Right lobe of liver (tissue), 6 donors: Measurements from ENCODE around the gene TP53I11. TPM values are rescaled to one million over a fixed set of nuclear protein-coding genes. Genes with fewer than 3 reads are reported as not detected.

ENCODE experiments used
- ATAC-seq, 4 donors: fragments of 200-7000 bp; cut with Tn5 transposase; one replicate each; pipeline ENCODE4 v1.9.1; 2020; ENCODE audit warnings: mild to moderate bottlenecking in 4 of 4, moderate library complexity in 4 of 4
- DNase-seq, 3 donors: peaks; one replicate each; pipeline ENCODE4 v3.0.0-alpha.2; 2020
- H3K27ac ChIP-seq, 3 donors: fragments of 200-600 bp; one replicate each; pipeline ENCODE4 v1.8.0; 2022
- H3K27me3 ChIP-seq, 2 donors: fragments of 200-600 bp; one replicate each; pipeline ENCODE4 v1.8.0; 2022
- H3K36me3 ChIP-seq, 4 donors: fragments of 200-600 bp; sonication (generic) in 1 of 4; one replicate each; pipeline versions ENCODE4 v1.5.1 to v1.8.0; 2017 to 2022; ENCODE audit warnings: control low read depth in 1 of 4
- H3K4me1 ChIP-seq, 4 donors: fragments of 200-600 bp; sonication (generic) in 1 of 4; one replicate each; pipeline versions ENCODE4 v1.5.1 to v1.8.0; 2017 to 2022; ENCODE audit warnings: control low read depth in 1 of 4
- H3K4me3 ChIP-seq, 3 donors: fragments of 200-600 bp; one replicate each; pipeline ENCODE4 v1.8.0; 2022
- H3K9me3 ChIP-seq, 4 donors: fragments of 200-600 bp; sonication (generic) in 1 of 4; one replicate each; pipeline versions ENCODE4 v1.5.1 to v1.8.0; 2017 to 2022; ENCODE audit warnings: control low read depth in 1 of 4
- POLR2A ChIP-seq: fragments of 450-650 bp; IDR thresholded peaks from one replicate; pipeline ENCODE4 v1.6.1; 2017; ENCODE audit warnings: antibody characterized with exemption, mild to moderate bottlenecking
- WGBS: methylation state at CpG from one replicate; pipeline ENCODE4 v1.1.6; 2018; ENCODE audit warnings: low coverage, low lambda C conversion rate; ENCODE audit not compliant: insufficient coverage; ENCODE audit errors: missing lambda C conversion rate; 5-methylcytosine and 5-hydroxymethylcytosine counted together
- intact Hi-C, 2 donors: fragments of 100-400 bp; cut with DNase I; formaldehyde crosslinking; loops; one replicate each; pipeline versions ENCODE4 v1.11.2 to v1.14.1; 2022
- total RNA-seq, 6 experiments: library from RNA; depleted of rRNA in 2 of 6; stranded (reverse); fragments of >200 nt in 2 of 6; fragmentation: NEBNext Ultra II Directional in 3 of 6; extraction: Animal tissue kit (Norgen Biotek cat#: 25700) in 3 of 6; gene quantifications; one replicate each; pipeline versions ENCODE4 v1.1.0 to v1.2.4, GENCODE V29; 2016 to 2023
- TF ChIP-seq, protein P1 (sequence below), 4 donors: fragments of 200-600 bp in 3 of 4; fragments of 450-650 bp in 1 of 4; IDR thresholded peaks; one replicate each; pipeline versions ENCODE4 v1.5.1 to v1.8.0; 2016 to 2022; ENCODE audit warnings: antibody characterized with exemption in 4 of 4, mild to moderate bottlenecking in 2 of 4
- donor health status: DM: no; HTN: yes; CAD: no.
- donor health status: DM: no; HTN: no; CAD: no.
- donor health status: DM: no; HTN: no; CAD: no.
- donor health status: DM: no; HTN: yes; CAD: no.
- donor health status: DM: no; HTN: yes; CAD: no.

The TP53I11 gene
- total RNA-seq, 6 experiments from 2014 or later, result 5.7 to 22.1 (median 12.2) TPM

DNA sequence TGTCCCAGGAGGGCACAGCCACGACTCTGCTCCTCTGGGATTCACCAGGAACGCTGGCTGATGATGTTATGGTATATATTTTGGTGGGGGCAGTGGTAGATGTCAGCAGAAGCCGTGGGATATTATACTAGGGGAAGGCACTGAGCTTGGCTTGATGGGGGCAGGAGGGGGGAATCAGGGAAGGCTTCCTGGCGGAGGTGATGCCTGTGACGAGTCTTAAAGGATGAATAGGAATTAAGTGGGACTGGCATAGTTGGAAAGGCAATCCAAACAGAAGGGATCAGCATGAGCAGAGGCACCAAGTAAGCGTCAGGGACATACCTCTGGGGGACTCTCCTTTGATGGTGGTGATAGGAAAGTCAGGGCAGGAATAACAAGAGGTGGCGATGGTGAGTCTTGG lies 47.6 kb downstream of the TP53I11 start:
- H3K36me3 ChIP-seq, result no peaks in the 10 kb centered on the region
- intact Hi-C loops, result no loop called here
- WGBS, result 60% methylated on average over 6 of the region's 7 CpGs
- no peak overlapping the region for H3K27ac ChIP-seq
- no peaks in the 10 kb centered on the region for H3K4me1 ChIP-seq
- DNase-seq (no peak), ATAC-seq (no peak)
- H3K4me3 ChIP-seq, result no peak overlapping the region
- TF ChIP-seq, protein P1, sequence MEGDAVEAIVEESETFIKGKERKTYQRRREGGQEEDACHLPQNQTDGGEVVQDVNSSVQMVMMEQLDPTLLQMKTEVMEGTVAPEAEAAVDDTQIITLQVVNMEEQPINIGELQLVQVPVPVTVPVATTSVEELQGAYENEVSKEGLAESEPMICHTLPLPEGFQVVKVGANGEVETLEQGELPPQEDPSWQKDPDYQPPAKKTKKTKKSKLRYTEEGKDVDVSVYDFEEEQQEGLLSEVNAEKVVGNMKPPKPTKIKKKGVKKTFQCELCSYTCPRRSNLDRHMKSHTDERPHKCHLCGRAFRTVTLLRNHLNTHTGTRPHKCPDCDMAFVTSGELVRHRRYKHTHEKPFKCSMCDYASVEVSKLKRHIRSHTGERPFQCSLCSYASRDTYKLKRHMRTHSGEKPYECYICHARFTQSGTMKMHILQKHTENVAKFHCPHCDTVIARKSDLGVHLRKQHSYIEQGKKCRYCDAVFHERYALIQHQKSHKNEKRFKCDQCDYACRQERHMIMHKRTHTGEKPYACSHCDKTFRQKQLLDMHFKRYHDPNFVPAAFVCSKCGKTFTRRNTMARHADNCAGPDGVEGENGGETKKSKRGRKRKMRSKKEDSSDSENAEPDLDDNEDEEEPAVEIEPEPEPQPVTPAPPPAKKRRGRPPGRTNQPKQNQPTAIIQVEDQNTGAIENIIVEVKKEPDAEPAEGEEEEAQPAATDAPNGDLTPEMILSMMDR (IDR thresholded peaks at IDR 0.05), result no peak
- no peak for TF ChIP-seq POLR2A
- H3K27me3 ChIP-seq, result no peaks in the 10 kb centered on the region
- H3K9me3 ChIP-seq, result no peaks in the 10 kb centered on the region

DNA sequence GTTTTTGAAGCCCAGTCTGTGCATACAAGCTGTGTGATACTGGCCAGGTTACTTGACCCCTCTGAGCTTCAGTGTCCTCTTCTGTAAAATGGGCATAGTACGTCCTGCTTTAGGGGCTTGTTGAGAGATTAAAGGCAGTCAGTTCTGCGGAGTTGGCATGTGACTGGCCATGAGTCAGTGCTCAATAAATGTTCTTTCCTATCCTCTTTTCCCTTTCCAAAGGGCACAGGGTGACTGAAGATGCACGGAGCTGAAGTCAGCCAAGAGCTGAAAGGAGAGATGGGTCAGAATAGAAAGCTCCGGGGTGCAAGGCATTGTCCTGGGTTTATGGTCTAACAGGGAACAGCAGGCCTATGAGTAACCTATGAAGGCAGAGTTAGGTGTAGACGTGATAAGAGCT lies 48.9 kb downstream of the TP53I11 start:
- WGBS, result 71% methylated on average over 5 of the region's 5 CpGs
- H3K4me3 ChIP-seq, result no peak overlapping the region
- H3K27me3 ChIP-seq, result no peaks in the 10 kb centered on the region
- ATAC-seq, result no peak
- H3K9me3 ChIP-seq, result no peaks in the 10 kb centered on the region
- intact Hi-C loops, result no loop called here
- no peak for DNase-seq
- no peaks in the 10 kb centered on the region for H3K4me1 ChIP-seq
- H3K27ac ChIP-seq, result no peak overlapping the region
- TF ChIP-seq POLR2A, result no peak
- TF ChIP-seq, protein P1 (IDR thresholded peaks at IDR 0.05), result no peak
- H3K36me3 ChIP-seq, result no peaks in the 10 kb centered on the region

DNA sequence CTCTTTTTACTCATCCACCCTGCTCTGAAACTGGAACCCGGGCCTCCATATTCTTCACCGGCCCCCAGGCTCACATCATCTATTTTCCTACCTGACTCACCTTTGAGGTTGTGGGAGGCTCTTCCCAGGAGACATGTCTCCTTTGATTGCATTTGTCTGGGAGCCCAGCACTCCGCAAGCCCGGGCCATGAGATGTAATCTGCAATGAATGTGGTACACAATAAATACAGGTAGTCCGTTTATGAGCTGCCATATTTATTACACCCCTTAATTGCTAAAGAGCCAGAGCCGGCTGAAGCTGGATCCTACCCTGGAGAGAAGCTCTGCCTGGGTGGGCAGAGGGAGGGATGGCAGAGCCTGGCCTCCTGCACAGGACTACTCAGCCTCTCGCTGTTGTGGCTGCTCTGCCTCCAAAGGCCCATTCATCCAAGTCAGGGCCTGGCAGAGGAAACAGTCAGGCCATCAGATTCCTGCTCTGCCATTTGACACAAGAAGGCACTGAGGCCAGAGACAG lies 49.5 kb downstream of the TP53I11 start:
- H3K27me3 ChIP-seq, result no peaks in the 10 kb centered on the region
- no peaks in the 10 kb centered on the region for H3K4me1 ChIP-seq
- 96% methylated on average over 4 of the region's 7 CpGs for WGBS
- intact Hi-C loops, result no loop called here
- H3K36me3 ChIP-seq, result no peaks in the 10 kb centered on the region
- H3K27ac ChIP-seq, result no peak overlapping the region
- DNase-seq, result no peak
- no peaks in the 10 kb centered on the region for H3K9me3 ChIP-seq
- no peak overlapping the region for H3K4me3 ChIP-seq
- TF ChIP-seq, protein P1 (IDR thresholded peaks at IDR 0.05), result no peak
- no peak for ATAC-seq

DNA sequence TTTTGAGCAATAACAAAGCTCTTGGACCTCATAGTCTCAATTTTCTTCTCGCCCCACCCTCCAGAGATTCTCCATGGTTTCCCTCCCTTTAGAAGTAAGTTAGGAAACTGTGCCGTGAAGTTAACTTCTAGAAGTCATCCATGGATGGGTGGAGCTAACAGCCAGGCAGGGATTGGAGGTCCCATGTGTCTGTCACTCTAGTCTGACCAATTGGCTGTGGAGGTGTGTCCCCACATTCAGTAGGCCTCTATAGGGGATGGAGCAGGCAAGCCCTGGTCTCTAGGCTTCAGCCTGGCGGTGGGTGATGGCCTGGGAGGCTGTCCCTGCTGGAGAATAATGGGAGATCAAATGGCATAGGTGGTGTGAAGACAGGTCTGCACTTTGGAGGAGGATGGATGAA lies 50.7 kb downstream of the TP53I11 start:
- ATAC-seq (peak in 3 of 4 donors; percentile 22 to 31 (median 23)), DNase-seq (no peak)
- Histone ChIP-seq H3K9me3 (no peaks in the 10 kb centered on the region), H3K36me3 (no peaks in the 10 kb centered on the region), H3K27me3 (no peaks in the 10 kb centered on the region), H3K4me3 (no peak overlapping the region), H3K27ac (no peak overlapping the region), H3K4me1 (no peaks in the 10 kb centered on the region)
- 94% methylated on average over 2 of the region's 3 CpGs for WGBS
- TF ChIP-seq, protein P1 (IDR thresholded peaks at IDR 0.05), result no peak
- TF ChIP-seq POLR2A, result no peak
- intact Hi-C loops, result no loop called here
